Kidney (tissue), 14 donors: ENCODE data around the gene FHIP1A. TPM values are rescaled to one million over a fixed set of nuclear protein-coding genes. Genes with fewer than 3 reads are reported as not detected.

Experiments
- DNase-seq, 5 donors: peaks; one replicate each; pipeline ENCODE4 v3.0.0-alpha.2; 2013 to 2020
- FAIRE-seq: peaks from 2 replicates; lab custom pipeline; 2012; peaks lifted over from hg19 to GRCh38; lab: Jason Lieb, UNC
- H3K27ac ChIP-seq, 2 donors: one replicate each; pipeline ENCODE4 v1.7.0; 2013; ENCODE audit warnings: low read depth in 2 of 2, low read length in 2 of 2, inconsistent platforms in 1 of 2
- H3K27me3 ChIP-seq: one replicate; pipeline ENCODE4 v1.7.1; 2013; ENCODE audit warnings: low read length, inconsistent platforms; ENCODE audit not compliant: control insufficient read depth, insufficient read depth
- H3K36me3 ChIP-seq, 3 donors: one replicate each; pipeline versions ENCODE4 v1.7.0 to v1.7.1; 2013; ENCODE audit warnings: low read length in 3 of 3, control low read depth in 1 of 3, inconsistent platforms in 1 of 3; ENCODE audit not compliant: insufficient read depth in 3 of 3, control insufficient read depth in 2 of 3
- H3K4me1 ChIP-seq, 3 donors: one replicate each; pipeline versions ENCODE4 v1.7.0 to v1.7.1; 2013; ENCODE audit warnings: low read length in 3 of 3, inconsistent platforms in 1 of 3, low read depth in 1 of 3; ENCODE audit not compliant: control insufficient read depth in 2 of 3, insufficient read depth in 2 of 3
- H3K4me3 ChIP-seq, 3 donors: one replicate each; pipeline versions ENCODE4 v1.7.0 to v1.8.1; 2013; ENCODE audit warnings: low read length in 3 of 3, control low read depth in 1 of 3, inconsistent platforms in 1 of 3
- H3K9ac ChIP-seq, 3 donors: one replicate each; pipeline versions ENCODE4 v1.7.0 to v1.7.1; 2013; ENCODE audit warnings: low read length in 3 of 3, control low read depth in 1 of 3, inconsistent platforms in 1 of 3
- H3K9me3 ChIP-seq, 3 donors: one replicate each; pipeline versions ENCODE4 v1.7.0 to v1.7.1; 2013; ENCODE audit warnings: low read length in 3 of 3, control low read depth in 1 of 3, inconsistent platforms in 1 of 3; ENCODE audit not compliant: control insufficient read depth in 2 of 3, insufficient read depth in 1 of 3
- intact Hi-C: fragments of 100-400 bp; cut with DNase I; formaldehyde crosslinking; loops from one replicate; pipeline ENCODE4 v1.11.1; 2022
- polyA plus RNA-seq: library from polyadenylated mRNA; stranded (reverse); fragments of 350-450 nt; fragmentation: Illumina TruSeq; extraction: RNeasy Lipid Tissue Mini Kit (QIAGEN cat#74804); gene quantifications from one replicate; pipeline ENCODE4 v1.2.3, GENCODE V29; 2014; ENCODE audit warnings: low read depth, low replicate concordance; ENCODE audit not compliant: insufficient read depth
- total RNA-seq: library from RNA; stranded (reverse); fragmentation: NEBNext Ultra II Directional; extraction: Animal tissue kit (Norgen Biotek cat#: 25700); gene quantifications from one replicate; pipeline ENCODE4 v1.2.1, GENCODE V29; 2021
- TF ChIP-seq, protein P1 (sequence below): IDR thresholded peaks from 3 replicates; pipeline ENCODE4 v1.5.1; 2012; ENCODE audit warnings: mild to moderate bottlenecking, moderate library complexity, borderline replicate concordance; ENCODE audit not compliant: insufficient read depth; ENCODE audit errors: extremely low read depth
- donor health status: control.
- donor health status: control.
- donor health status: control.
- donor health status: control.
- donor health status: control.
- donor health status: DM: yes; HTN: yes; CAD: no.
- donor health status: Normal renal cell carcinoma (clear cell type).

FHIP1A gene
- total and polyA plus RNA-seq, 2 donors from 2014 or later: 0.80 to 16.5 TPM

GRCh38 chr4:151409470-151410313, 716 bp downstream of the FHIP1A start:
- H3K4me3 ChIP-seq: peak overlapping the region; percentile 81 to 86 (median 82)
- no peaks in the 10 kb centered on the region for H3K36me3 ChIP-seq
- H3K4me1 ChIP-seq: peaks cover 0 to 5% (median 4%) of the 10 kb centered on the region in 3 donors
- TF ChIP-seq, protein P1, sequence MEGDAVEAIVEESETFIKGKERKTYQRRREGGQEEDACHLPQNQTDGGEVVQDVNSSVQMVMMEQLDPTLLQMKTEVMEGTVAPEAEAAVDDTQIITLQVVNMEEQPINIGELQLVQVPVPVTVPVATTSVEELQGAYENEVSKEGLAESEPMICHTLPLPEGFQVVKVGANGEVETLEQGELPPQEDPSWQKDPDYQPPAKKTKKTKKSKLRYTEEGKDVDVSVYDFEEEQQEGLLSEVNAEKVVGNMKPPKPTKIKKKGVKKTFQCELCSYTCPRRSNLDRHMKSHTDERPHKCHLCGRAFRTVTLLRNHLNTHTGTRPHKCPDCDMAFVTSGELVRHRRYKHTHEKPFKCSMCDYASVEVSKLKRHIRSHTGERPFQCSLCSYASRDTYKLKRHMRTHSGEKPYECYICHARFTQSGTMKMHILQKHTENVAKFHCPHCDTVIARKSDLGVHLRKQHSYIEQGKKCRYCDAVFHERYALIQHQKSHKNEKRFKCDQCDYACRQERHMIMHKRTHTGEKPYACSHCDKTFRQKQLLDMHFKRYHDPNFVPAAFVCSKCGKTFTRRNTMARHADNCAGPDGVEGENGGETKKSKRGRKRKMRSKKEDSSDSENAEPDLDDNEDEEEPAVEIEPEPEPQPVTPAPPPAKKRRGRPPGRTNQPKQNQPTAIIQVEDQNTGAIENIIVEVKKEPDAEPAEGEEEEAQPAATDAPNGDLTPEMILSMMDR: no peak
- H3K27me3 ChIP-seq: no peaks in the 10 kb centered on the region
- no peaks in the 10 kb centered on the region for H3K9me3 ChIP-seq
- DNase-seq (peak; percentile 65 to 81 (median 77)), FAIRE-seq (no peak)
- peak overlapping the region; percentile 71 to 88 for H3K27ac ChIP-seq
- intact Hi-C loops: no loop called here
- peak overlapping the region; percentile 50 to 87 (median 73) for H3K9ac ChIP-seq

GRCh38 chr4:151415978-151416377, 7.0 kb downstream of the FHIP1A start:
- H3K4me1 ChIP-seq: peaks cover 0 to 6% (median 3%) of the 10 kb centered on the region in 3 donors
- H3K4me3 ChIP-seq: no peak overlapping the region
- DNase-seq (no peak), FAIRE-seq (peak; percentile 71)
- no peaks in the 10 kb centered on the region for H3K36me3 ChIP-seq
- intact Hi-C loops: no loop called here
- H3K9me3 ChIP-seq: no peaks in the 10 kb centered on the region
- no peaks in the 10 kb centered on the region for H3K27me3 ChIP-seq
- no peak overlapping the region for H3K9ac ChIP-seq
- H3K27ac ChIP-seq: no peak overlapping the region
- TF ChIP-seq, protein P1: no peak

DNA sequence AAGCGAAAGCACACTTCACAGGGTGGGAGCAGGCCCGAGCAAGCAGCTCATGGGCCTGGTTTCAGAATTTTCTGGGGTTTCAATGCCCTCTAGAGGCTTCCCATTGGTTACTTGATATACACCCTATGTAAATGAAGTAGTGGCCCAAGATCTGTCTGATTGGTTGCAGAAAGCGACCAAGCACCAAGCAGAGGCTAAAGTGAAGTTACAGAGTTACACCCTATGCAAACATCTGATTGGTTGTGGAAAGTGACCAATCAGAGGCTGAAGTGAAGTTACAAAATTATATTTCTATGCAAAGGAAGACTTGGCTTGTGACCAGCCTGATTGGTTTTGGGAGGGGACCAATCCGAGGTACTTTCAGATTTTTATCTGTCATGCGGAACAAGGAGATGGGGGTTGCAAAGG, 8.2 kb downstream of the FHIP1A start:
- no peak overlapping the region for H3K27ac ChIP-seq
- H3K27me3 ChIP-seq: no peaks in the 10 kb centered on the region
- FAIRE-seq: no peak
- H3K4me3 ChIP-seq: no peak overlapping the region
- H3K9ac ChIP-seq: no peak overlapping the region
- H3K36me3 ChIP-seq: no peaks in the 10 kb centered on the region
- TF ChIP-seq, protein P1: no peak
- intact Hi-C loops: no loop called here
- H3K4me1 ChIP-seq: peaks cover 0 to 6% (median 3%) of the 10 kb centered on the region in 3 donors
- no peaks in the 10 kb centered on the region for H3K9me3 ChIP-seq
- no peak for DNase-seq
